Upper lobe of left lung (tissue), 6 donors: Measurements from ENCODE around the gene PFKFB4. TPM values are rescaled to one million over a fixed set of nuclear protein-coding genes. Genes with fewer than 3 reads are reported as not detected.

Experiments
- ATAC-seq, 2 donors: fragments of 200-7000 bp; cut with Tn5 transposase; one replicate each; pipeline ENCODE4 v1.9.1; 2022; ENCODE audit warnings: mild to moderate bottlenecking in 2 of 2, moderate library complexity in 2 of 2; ENCODE audit not compliant: low FRiP score in 2 of 2
- DNase-seq, 2 donors: peaks; one replicate each; pipeline ENCODE4 v3.0.0-alpha.2; 2019 to 2020
- H3K27ac ChIP-seq, 4 donors: fragments of 200-600 bp; sonication (generic); one replicate each; pipeline ENCODE4 v1.5.1; 2016 to 2019
- H3K27me3 ChIP-seq, 4 donors: fragments of 200-600 bp; sonication (generic); one replicate each; pipeline ENCODE4 v1.5.1; 2017 to 2019
- H3K36me3 ChIP-seq, 4 donors: fragments of 200-600 bp; sonication (generic); one replicate each; pipeline ENCODE4 v1.5.1; 2016 to 2019
- H3K4me1 ChIP-seq, 4 donors: fragments of 200-600 bp; sonication (generic); one replicate each; pipeline ENCODE4 v1.5.1; 2018 to 2019
- H3K4me3 ChIP-seq, 4 donors: fragments of 200-600 bp; sonication (generic); one replicate each; pipeline ENCODE4 v1.5.1; 2017 to 2019; ENCODE audit warnings: mild to moderate bottlenecking in 2 of 4, moderate library complexity in 1 of 4
- H3K9me3 ChIP-seq, 4 donors: fragments of 200-600 bp; sonication (generic); one replicate each; pipeline ENCODE4 v1.5.1; 2018 to 2019
- CTCF ChIP-seq, 6 experiments: fragments of 450-650 bp in 4 of 6; fragments of 200-600 bp in 2 of 6; sonication (generic) in 2 of 6; IDR thresholded peaks; one replicate each; pipeline ENCODE4 v1.5.1; 2016 to 2019; ENCODE audit warnings: antibody characterized with exemption in 6 of 6
- EP300 ChIP-seq, 4 donors: sonication (generic); formaldehyde crosslinking; IDR thresholded peaks; one replicate each; pipeline ENCODE4 v1.5.1; 2017; ENCODE audit warnings: antibody characterized with exemption in 4 of 4, control low read depth in 2 of 4
- POLR2A ChIP-seq, 4 donors: fragments of 450-650 bp; IDR thresholded peaks; one replicate each; pipeline ENCODE4 v1.5.1; 2016 to 2017; ENCODE audit warnings: antibody characterized with exemption in 4 of 4, mild to moderate bottlenecking in 2 of 4
- POLR2AphosphoS5 ChIP-seq, 2 donors: sonication (generic); formaldehyde crosslinking; IDR thresholded peaks; one replicate each; pipeline ENCODE4 v1.5.1; 2017; ENCODE audit warnings: antibody characterized with exemption in 2 of 2
- WGBS, 2 donors: methylation state at CpG; one replicate each; pipeline ENCODE4 v1.1.5; 2017 to 2018; 5-methylcytosine and 5-hydroxymethylcytosine counted together
- total RNA-seq, 6 donors: library from RNA; depleted of rRNA in 4 of 6; stranded (reverse); fragments of >200 nt in 4 of 6; gene quantifications; one replicate each; pipeline versions ENCODE4 v1.1.0 to v1.2.1, GENCODE V29; 2016 to 2021
- donor health status: DM: no; HTN: no; CAD: no; lungs with moderate emphysema.
- donor health status: DM: no; HTN: yes; CAD: no; lungs with severe emphysema.

The PFKFB4 gene
- total RNA-seq, 6 donors from 2014 or later: 5.9 to 16.8 (median 9.8) TPM

- 80% methylated on average over 3 to 4 of the region's 4 CpGs for WGBS, 2 donors
- no peak for ATAC-seq
- H3K4me1 ChIP-seq: no peaks in the 10 kb centered on the region
- TF ChIP-seq EP300 (IDR thresholded peaks at IDR 0.05): no peak
- H3K4me3 ChIP-seq: no peak overlapping the region
- no peak overlapping the region for H3K27ac ChIP-seq
- no peaks in the 10 kb centered on the region for H3K36me3 ChIP-seq
- H3K27me3 ChIP-seq: no peaks in the 10 kb centered on the region
- H3K9me3 ChIP-seq: no peaks in the 10 kb centered on the region
- no peak for DNase-seq
Measured at GRCh38 chr3:48576647-48577046, 20.0 kb upstream of the PFKFB4 start.

- DNase-seq: peak in 1 of 2 donors; percentile 76
- 82 to 88% methylated on average over 11 to 16 of the region's 17 CpGs for WGBS, 2 donors
- ATAC-seq: no peak
- no peak overlapping the region for H3K27ac ChIP-seq
- H3K4me3 ChIP-seq: no peak overlapping the region
- no peaks in the 10 kb centered on the region for H3K27me3 ChIP-seq
- TF ChIP-seq CTCF (IDR thresholded peaks at IDR 0.05) (no peak), POLR2A (IDR thresholded peaks at IDR 0.05) (no peak), POLR2AphosphoS5 (IDR thresholded peaks at IDR 0.05) (no peak)
- no peaks in the 10 kb centered on the region for H3K4me1 ChIP-seq
- H3K9me3 ChIP-seq: no peaks in the 10 kb centered on the region
- no peaks in the 10 kb centered on the region for H3K36me3 ChIP-seq
Measured at GRCh38 chr3:48575366-48575765, 18.8 kb upstream of the PFKFB4 start.

GRCh38 chr3:48573973-48574585 lies 17.5 kb upstream of the PFKFB4 start:
- Histone ChIP-seq H3K4me1 (no peaks in the 10 kb centered on the region), H3K4me3 (no peak overlapping the region), H3K9me3 (no peaks in the 10 kb centered on the region), H3K27me3 (no peaks in the 10 kb centered on the region), H3K36me3 (no peaks in the 10 kb centered on the region), H3K27ac (no peak overlapping the region)
- ATAC-seq (no peak), DNase-seq (peak in 1 of 2 donors; percentile 33)
- 91 to 99% methylated on average over 10 of the region's 10 CpGs for whole genome bisulfite sequencing, 2 donors
- TF ChIP-seq POLR2A (IDR thresholded peaks at IDR 0.05): no peak
- no peak for TF ChIP-seq CTCF (IDR thresholded peaks at IDR 0.05)
- no peak for TF ChIP-seq EP300 (IDR thresholded peaks at IDR 0.05)
- TF ChIP-seq POLR2AphosphoS5 (IDR thresholded peaks at IDR 0.05): no peak

GRCh38 chr3:48572517-48572916 lies 15.9 kb upstream of the PFKFB4 start:
- H3K4me1 ChIP-seq: no peaks in the 10 kb centered on the region
- H3K4me3 ChIP-seq: no peak overlapping the region
- no peak overlapping the region for H3K27ac ChIP-seq
- DNase-seq (peak in 1 of 2 donors; percentile 22), ATAC-seq (no peak)
- H3K27me3 ChIP-seq: no peaks in the 10 kb centered on the region
- H3K36me3 ChIP-seq: no peaks in the 10 kb centered on the region
- H3K9me3 ChIP-seq: no peaks in the 10 kb centered on the region
- no peak for TF ChIP-seq CTCF (IDR thresholded peaks at IDR 0.05)
- no peak for TF ChIP-seq POLR2A (IDR thresholded peaks at IDR 0.05)
- no peak for TF ChIP-seq POLR2AphosphoS5 (IDR thresholded peaks at IDR 0.05)
- TF ChIP-seq EP300 (IDR thresholded peaks at IDR 0.05): no peak
- 85 to 89% methylated on average over 4 to 7 of the region's 7 CpGs for WGBS, 2 donors

GRCh38 chr3:48571938-48572337 lies 15.3 kb upstream of the PFKFB4 start:
- 88% methylated on average over 12 of the region's 12 CpGs for WGBS, 2 donors
- no peak overlapping the region for H3K4me3 ChIP-seq
- no peaks in the 10 kb centered on the region for H3K36me3 ChIP-seq
- no peaks in the 10 kb centered on the region for H3K9me3 ChIP-seq
- no peak overlapping the region for H3K27ac ChIP-seq
- peak in 1 of 2 donors; percentile 56 for DNase-seq
- TF ChIP-seq CTCF (IDR thresholded peaks at IDR 0.05) (no peak), POLR2A (IDR thresholded peaks at IDR 0.05) (no peak), EP300 (IDR thresholded peaks at IDR 0.05) (no peak), POLR2AphosphoS5 (IDR thresholded peaks at IDR 0.05) (no peak)
- H3K4me1 ChIP-seq: no peaks in the 10 kb centered on the region
- no peak for ATAC-seq
- H3K27me3 ChIP-seq: no peaks in the 10 kb centered on the region
